ENCODE data around the gene SIDT2. TPM values are rescaled to one million over a fixed set of nuclear protein-coding genes. Genes with fewer than 3 reads are reported as not detected.

SIDT2 gene
- total RNA-seq, 1 donor from 2014 or later: 45.4 TPM

DNA sequence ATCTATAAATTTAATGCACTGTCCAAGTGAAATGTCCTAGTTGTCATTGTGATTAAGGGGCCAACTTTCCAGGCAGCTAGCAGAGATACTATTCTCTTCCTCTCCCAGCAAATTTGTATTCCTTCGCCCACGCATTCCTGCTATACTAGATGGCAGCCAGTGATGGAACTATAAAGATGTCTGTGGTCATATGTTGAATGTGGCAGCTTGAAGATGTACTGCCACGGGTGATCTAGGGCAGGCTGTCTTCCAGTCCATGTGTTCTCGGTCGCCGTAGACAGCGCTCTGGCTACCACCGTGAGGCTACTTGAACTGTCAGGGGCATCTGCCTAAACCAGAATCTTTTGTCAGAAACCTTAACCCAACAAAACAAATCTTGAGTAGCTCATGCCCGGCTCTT lies 8.3 kb upstream of the SIDT2 start:
- H3K27ac ChIP-seq: no peak overlapping the region
- H3K4me3 ChIP-seq: no peak overlapping the region
- H3K27me3 ChIP-seq: no peaks in the 10 kb centered on the region
- DNase-seq (ENCODE audit: low spot score in 2 of 2): no peak
- H3K9me3 ChIP-seq: no peaks in the 10 kb centered on the region
- no peaks in the 10 kb centered on the region for H3K4me1 ChIP-seq
- intact Hi-C loops (cut with DNase I): loop anchor here (10.0 kb wide), 1 partner anchor 145 kb away; the partner anchor contains the start of gene BACE1
- peaks cover 24 to 37% of the 10 kb centered on the region in 2 donors for H3K36me3 ChIP-seq
- no peak for TF ChIP-seq CTCF (IDR thresholded peaks at IDR 0.05)

- intact Hi-C loops (cut with DNase I): loop anchor here (10.0 kb wide), 1 partner anchor 144 kb away; the partner anchor contains the start of gene BACE1
- H3K4me3 ChIP-seq: no peak overlapping the region
- H3K27ac ChIP-seq: peak overlapping the region in 1 of 2 donors; percentile 22
- H3K36me3 ChIP-seq: peaks cover 19 to 29% of the 10 kb centered on the region in 2 donors
- TF ChIP-seq CTCF (IDR thresholded peaks at IDR 0.05): no peak
- no peaks in the 10 kb centered on the region for H3K4me1 ChIP-seq
- DNase-seq (ENCODE audit: low spot score in 2 of 2): no peak
- H3K27me3 ChIP-seq: no peaks in the 10 kb centered on the region
- no peaks in the 10 kb centered on the region for H3K9me3 ChIP-seq
Observed at GRCh38 chr11:117171007-117171403, 7.5 kb upstream of the SIDT2 start.

DNA sequence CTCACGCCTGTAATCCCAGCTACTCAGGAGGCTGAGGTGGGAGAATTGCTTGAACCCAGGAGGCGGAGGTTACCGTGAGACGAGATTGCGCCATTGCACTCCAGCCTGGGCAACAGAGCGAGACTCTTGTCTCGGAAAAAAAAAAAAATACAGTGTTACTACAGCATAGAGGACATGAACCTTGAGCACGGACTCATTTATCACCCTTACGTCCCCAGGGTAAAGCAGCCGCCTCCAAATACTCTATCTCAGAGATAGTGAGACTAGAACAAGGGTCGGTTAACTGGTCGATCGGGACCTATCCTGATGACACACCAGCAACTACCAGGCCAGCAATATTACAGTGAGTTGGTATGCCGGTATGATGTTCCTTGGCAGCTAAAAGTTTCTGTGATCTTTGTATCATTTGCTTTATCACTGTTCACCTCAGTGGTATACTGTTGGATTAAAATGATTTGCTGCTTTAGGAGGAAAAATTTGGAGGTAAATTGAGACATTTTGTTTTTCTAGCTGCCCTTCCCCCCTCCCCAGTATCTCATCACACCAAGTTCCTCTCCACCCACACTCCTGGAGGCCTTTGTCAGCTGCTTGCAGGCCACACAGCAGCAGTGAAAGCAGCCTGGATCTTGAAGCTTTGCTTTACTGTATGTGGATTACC lies 7.0 kb upstream of the SIDT2 start:
- Histone ChIP-seq H3K4me3 (no peak overlapping the region), H3K4me1 (no peaks in the 10 kb centered on the region), H3K27ac (peak overlapping the region in 1 of 2 donors; percentile 22), H3K9me3 (no peaks in the 10 kb centered on the region), H3K36me3 (peaks cover 15 to 25% of the 10 kb centered on the region in 2 donors), H3K27me3 (no peaks in the 10 kb centered on the region)
- intact Hi-C loops (cut with DNase I): loop anchor here (10.0 kb wide), 1 partner anchor 143 kb away; the partner anchor contains the start of gene BACE1
- no peak for TF ChIP-seq CTCF (IDR thresholded peaks at IDR 0.05)
- no peak for DNase-seq (ENCODE audit: low spot score in 2 of 2)

GRCh38 chr11:117172724-117173421 lies 5.7 kb upstream of the SIDT2 start:
- intact Hi-C loops (cut with DNase I): loop anchor here (10.0 kb wide), 1 partner anchor 142 kb away; the partner anchor contains the start of gene BACE1
- Histone ChIP-seq H3K9me3 (no peaks in the 10 kb centered on the region), H3K4me1 (peaks cover 0 to 2% of the 10 kb centered on the region in 2 donors), H3K27me3 (no peaks in the 10 kb centered on the region), H3K36me3 (peaks cover 6 to 20% of the 10 kb centered on the region in 2 donors), H3K4me3 (no peak overlapping the region), H3K27ac (peak overlapping the region in 1 of 2 donors; percentile 23)
- TF ChIP-seq CTCF (IDR thresholded peaks at IDR 0.05): no peak
- DNase-seq (ENCODE audit: low spot score in 2 of 2): no peak

DNA sequence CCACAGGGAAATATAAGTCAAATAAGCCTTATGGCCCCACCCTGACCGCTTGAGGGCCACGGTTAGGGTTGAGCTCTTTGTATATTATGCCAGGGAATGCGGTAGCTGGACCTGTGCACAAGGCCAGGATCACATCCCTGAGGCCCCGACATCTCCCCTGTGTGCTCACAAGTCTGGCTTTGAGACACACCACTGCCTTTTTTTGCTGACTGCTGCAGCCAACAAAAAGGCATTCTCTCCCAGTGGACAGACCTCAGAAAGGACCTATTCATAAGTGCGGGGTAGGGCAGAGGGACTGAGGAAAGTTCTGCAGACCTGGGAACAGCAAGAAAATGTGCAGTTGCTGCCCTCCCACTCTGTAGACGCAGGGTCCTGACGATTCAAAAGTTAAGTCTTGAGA lies 3.4 kb upstream of the SIDT2 start:
- H3K36me3 ChIP-seq: peaks cover 0 to 8% of the 10 kb centered on the region in 2 donors
- no peak overlapping the region for H3K4me3 ChIP-seq
- H3K27ac ChIP-seq: peak overlapping the region in 1 of 2 donors; percentile 11
- no peak for DNase-seq (ENCODE audit: low spot score in 2 of 2)
- no peaks in the 10 kb centered on the region for H3K27me3 ChIP-seq
- no peaks in the 10 kb centered on the region for H3K9me3 ChIP-seq
- peaks cover 1 to 12% of the 10 kb centered on the region in 2 donors for H3K4me1 ChIP-seq
- no peak for TF ChIP-seq CTCF (IDR thresholded peaks at IDR 0.05)
- intact Hi-C loops (cut with DNase I): loop anchor here (5.0 to 10.0 kb wide), 2 partner anchors 140 to 1262 kb away; partner anchors contain the start of genes BACE1 and KMT2A

All from ascending aorta (tissue), 2 donors.